CD4-positive, alpha-beta T cell treated with Interferon alpha-2 for 1 hour (primary cell): ENCODE data around the gene CNR1.
A peak's percentile ranks its signal among the peaks of the same experiment; 100 is the strongest.
"Not testable (repeated sequence)": the region's sequence is repeated elsewhere in the genome, so short reads cannot be mapped to it uniquely, and the experiment has no call there.

Experiments used
- DNase-seq, 2 donors: peaks; one replicate each; pipeline ENCODE4 v3.0.0-alpha.2; 2020 to 2022

CNR1 gene

DNA sequence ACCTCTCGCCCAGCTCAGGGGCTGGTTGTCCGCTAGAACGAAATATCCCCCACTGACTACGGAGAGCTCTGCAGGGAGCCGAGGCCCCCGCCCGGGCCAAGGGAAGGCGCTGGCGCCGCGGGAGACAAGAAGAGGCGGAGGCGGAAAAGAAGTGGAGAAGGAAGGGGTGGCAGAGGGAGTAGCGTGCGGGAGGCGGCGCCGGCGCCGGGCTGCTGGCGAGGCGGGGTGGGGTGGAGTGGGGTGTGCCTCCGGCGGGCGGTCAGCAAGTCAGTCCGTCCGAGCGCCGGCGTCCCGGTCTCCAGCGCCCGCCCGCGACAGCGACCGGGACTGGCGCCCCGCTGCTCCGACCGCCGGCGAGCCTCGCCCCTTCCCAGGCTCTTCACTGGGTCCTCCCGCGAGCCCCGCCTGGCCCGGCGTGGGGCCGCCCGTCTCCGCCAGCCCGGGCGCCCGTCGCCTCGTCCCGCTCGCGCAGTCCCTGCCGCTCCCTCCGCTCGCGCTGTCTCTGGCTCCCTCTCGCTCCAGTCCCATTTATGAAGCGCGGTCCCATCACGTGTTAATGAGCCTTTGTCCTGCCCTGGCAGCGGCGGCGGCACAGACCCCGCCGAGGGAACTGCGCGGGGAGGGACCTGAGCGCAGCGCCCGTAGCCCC is at the start of gene CNR1:
TSS of gene CNR1 (minus strand) at position 504 of the 649 bp plus-strand sequence. CDS start 21,073 bp downstream, outside the sequence.
- no peak for DNase-seq

DNA sequence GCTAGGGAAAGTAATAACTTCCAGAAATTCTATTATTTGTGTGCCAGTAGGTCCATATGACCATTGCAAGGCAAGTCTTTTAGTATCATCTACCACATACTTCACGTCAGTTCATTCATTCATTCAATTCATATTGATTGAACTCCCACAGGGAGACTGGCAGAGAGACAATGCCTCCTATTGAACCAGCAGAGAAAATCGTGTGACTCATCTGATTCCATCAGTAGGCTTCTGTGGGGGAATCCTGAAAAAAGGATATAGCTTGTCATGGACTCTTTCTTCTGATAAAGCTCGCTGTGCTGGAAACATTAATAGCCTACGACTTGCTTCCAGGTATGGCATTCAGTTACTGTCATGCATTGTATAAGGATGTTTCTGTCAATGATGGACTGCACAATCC is 45.3 kb upstream of the CNR1 start:
- DNase-seq: no peak

DNA sequence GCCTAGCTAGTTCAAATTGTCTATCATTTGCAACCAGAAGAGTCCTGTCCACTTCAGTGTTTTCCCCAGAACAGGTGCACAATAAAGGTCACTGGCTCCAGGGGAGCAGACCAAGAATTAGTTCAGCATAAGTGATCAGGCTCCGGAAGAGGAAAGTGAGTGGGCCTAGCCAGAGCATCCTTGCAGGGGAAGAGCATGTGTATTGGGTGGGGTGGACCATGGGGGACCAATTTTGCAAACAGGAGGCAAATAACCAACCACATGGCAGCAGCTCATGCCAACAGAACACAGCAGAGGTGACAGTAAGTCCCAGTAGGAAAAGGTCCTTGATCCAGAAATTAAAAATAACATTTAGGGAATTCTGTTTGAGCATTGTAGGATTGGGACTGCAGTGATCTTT is 43.2 kb upstream of the CNR1 start:
- DNase-seq: no peak

DNA sequence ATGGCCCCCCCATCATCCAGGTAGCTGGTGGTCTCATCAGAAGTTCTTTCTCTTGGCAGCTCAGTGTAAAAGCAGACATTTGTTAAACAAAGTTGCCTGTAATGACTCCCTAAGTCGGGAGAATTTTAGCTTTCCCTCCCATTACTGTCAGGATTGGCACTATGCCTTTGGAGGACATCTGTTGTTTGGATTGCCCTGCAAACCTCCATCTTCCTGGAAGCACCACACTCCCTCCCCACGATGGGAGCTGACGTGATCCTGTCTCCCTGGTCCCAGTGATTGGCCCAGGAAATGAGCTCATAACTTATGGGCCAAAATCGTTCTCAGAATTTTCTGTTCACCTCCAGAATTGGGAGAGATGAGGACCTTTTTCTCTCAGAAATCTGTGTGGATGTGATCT is 42.6 kb upstream of the CNR1 start:
- no peak for DNase-seq

DNA sequence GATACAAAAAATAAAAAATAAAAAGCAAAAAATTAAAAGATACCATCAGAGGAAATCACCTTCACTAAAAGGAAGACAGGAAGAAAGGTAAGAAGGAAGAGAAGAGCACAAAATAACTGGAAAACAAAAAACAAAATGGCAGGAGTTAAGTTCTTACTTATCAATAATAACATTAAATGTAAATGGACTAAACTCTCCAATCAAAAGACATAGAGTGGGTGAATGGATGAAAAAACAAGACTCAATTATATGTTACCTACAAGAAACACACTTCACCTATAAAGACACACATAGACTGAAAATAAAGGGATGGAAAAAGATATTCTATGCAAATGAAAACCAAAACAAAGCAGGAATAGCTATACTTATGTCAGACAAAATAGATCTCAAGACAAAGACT is 35.6 kb upstream of the CNR1 start:
- not testable (repeated sequence) for DNase-seq

DNA sequence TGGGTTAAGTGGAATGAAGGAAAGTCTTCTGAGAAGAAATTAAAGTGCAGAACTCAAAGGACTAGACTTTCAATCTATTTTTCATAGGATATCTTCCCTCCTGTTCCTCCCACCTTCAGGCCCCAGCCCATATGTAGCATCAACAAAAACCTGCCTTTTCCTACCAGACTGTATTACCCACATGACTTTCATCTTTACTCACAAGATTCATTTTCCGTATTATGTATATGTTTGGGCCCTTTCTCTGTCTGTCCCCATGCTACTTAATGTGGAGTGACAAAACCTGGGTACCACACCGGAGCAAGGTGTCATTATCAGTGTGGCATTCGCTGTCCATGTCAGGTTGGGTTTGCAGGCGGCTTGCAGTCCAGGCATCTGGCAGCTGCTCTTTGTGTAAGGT is 18.8 kb upstream of the CNR1 start:
- DNase-seq: no peak

DNA sequence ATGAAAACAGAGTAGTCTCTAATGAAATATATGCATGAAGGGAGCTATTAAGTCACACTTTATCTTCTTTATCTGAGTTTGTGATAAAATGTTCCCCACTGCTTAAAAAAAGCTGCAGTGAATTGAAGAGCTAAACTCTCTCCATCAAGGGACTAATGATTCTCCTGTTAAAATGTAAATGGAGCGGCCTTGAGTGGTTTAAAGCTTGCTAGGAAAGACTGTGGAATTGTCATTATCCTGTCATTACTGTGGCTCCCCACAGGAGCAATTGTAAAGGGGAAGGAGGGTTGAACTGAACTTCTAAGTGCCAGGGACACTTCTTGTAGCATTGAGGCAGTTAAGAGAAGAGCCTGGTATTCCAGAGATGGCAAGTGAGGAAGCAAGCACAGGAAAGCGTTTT is 17.3 kb upstream of the CNR1 start:
- no peak for DNase-seq

DNA sequence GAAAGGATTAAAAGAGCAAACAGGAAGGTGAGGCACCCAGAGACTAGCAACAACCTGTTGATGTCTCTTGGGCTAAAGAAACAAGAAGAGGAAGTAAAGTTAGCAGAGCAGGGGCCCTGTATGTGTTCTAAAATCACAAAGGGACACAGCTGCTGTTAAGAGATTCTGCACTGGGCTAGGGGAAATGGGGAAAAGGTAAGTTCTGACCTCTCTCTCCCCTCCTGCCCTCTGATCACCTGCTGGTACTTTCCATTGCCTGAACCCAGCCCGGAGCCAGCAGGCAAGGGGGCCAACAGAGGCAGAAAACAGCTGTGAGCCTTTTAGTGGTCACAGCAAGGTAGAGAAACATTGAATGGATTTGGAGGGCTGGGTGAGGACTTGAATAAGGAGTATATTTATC is 13.5 kb upstream of the CNR1 start:
- peak in 1 of 2 donors; percentile 31 for DNase-seq

DNA sequence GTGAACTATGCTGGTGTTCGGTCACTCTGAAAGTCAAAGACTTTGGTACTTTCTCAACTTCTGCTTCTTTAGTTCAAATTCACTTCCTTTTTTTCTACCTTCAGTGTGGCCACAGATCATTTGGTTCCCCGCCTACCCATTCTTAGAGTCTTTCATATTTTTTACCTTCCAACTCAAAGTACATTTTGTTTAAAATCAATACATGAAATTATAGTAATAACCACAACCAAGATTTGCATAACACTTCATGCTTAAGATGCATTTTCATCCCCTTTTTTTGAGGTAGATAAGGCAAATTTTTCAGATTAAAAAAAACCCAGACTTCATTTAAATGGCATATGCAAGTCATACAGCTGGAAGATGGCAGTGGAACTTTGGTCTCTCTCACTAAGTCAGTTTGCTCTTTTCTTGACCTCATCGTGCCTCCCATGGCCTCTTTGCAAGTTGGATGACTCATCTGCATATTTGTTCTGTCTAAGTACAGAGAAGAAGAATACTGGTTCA is 11.9 kb upstream of the CNR1 start:
- DNase-seq: no peak

DNA sequence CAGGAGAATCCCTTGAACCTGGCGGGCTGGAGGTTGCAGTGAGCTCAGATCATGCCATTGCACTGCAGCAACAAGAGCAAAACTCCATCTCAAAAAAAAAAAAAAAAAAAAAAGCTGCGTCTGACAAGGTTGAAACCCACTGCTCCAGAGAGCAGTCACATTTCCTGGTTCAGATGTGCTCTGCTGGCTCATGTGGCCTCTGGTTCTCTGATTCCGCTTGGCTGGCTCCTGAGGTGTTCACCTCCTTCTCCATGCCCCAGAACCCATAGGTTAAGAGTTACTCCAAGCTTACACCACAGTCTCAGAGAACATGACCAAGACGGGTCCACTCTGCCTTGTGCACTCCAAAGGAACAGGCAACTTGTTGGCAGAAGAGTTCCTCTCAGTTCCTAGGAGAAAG is 8.8 kb upstream of the CNR1 start:
- DNase-seq: no peak

DNA sequence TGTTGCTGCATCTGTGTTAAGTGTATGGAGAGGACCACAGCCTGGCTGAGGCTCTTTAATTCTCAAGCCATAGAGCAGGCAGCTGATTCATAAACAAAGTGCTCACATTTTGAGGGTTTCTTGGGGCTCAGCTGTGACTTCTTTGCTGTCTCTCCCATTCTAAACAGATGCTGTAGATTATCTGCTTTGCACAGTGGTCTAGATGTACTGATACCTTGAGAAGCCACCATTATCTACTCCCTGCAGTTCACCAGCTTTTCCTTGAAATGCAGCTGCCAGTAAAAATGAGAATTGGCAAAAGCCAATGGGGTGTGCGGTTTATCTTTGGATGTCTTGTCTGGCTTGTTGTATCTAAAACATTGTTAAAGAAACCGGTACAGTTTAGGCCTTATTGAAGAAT is 5.2 kb upstream of the CNR1 start:
- DNase-seq: no peak

DNA sequence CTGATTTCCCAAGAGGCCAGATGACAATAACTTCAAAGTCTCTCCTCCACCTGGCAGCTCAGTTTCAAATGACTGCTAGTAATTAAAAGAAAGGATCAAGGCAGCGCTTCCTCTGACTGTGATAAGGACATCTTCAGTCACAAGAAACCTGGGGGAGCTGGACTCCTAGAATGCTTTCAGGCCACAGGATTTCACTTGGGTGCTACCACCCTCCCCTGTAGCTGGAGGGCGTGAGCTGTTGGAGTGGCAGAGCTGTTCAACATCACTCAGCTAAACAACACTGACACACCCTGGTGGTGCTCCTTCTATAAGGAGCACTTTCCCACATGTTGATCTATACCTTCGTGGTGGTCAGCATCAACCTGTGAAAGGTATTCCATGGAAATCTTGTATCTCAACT is 2.2 kb upstream of the CNR1 start:
- no peak for DNase-seq

DNA sequence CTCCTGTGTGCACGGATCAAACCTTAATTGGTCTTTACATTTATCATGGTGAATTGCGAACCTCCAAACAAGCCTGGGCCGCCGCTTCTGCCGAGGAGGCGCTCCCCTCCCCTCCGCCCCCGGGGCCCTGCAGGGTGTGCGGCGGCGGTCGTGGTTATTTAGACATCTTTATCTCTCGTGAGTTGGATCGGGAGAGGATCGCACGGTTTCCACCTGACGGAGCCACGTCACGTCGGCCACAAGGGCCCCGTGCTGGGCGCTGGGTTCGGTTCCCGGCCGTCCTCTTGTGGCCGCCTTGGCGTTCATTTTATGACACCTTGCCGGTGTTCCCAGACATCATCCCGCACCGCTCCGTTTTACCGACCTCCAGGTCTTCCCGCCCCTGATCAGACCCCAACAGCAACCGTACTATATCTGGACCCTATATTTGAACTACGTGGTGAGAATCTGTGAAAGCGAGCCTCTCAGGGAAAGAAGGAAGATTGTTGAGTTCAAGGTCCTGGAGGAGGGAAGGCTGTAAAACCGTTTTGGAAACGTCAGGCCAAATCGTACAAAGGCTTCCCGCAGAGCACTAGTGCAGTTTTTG is 1.3 kb upstream of the CNR1 start:
- no peak for DNase-seq

DNA sequence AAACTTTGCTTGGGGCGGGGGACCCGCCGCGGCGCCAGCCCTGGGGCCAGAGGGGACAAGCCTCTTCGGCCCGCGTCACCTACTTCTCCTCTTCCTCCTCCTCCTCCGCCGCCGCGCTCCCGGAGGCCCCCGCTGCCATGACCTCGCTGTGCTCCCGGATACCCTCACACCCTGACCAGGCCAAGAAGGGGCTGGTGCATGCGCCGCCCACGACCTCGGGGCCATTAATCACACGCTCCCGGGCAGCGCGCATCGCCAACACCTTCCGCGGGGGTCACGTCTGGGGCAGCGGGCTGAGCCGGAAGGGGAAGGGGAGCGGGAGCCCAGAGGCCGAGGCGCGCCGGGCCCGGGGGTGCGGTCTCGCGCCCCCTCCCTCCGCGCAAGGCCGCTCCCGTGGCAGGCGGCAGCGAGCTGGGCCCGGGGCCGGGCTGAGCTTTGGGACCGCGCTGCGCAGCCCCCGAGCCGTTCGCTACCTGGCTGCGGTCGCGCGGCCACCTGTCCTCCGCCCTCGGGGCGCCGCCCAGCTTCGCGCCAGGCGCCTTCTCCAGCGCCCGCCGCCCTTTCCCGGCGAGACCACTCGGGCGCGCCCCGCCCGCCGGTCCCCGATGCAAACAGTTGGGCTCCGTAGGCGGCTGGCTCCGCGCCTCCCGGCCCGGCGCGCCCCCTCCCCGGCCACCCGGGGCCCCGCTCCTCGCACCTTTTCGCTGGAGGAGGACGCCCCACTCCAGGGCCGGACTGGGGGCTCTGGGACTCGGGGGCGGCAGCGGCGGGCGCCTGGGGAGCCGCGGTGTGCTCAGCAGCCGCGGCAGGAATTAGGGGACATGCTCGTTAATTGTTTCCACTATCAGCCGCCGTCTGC is 575 bp upstream of the CNR1 start:
- DNase-seq: no peak

DNA sequence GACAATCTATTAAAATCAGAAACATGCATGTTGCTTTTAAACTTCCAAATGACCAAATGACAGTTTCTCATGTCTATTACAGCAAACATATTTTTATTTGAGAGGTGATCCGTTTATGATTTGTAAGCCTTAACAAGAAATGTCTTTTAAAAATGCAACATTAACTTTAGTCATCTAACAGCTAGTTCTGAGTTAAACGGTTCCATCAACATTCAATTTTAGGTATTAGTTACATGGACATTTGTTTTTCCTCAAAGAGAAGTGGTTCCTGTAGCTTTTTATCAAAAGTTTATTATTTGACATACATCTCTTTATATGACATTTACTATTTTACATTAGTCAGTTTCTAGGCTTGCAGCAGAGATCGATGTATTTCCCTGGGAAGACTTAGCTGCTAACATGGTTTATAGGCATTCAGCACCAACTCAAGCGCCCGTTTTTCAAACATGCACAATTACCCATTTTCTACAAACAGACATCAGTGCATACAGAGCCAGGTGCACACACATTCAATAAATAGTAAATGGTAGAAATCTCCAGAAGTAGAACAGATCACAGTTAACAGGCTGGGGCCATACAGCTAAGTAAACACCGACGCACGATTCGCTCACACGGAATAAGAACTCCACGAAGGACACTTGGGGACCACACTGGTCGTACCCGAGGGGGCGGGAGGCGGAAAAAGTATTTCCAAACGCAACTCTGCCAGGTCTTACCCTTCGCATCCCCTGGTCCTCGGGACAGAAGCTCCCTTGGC is 882 bp downstream of the CNR1 start:
- no peak for DNase-seq

DNA sequence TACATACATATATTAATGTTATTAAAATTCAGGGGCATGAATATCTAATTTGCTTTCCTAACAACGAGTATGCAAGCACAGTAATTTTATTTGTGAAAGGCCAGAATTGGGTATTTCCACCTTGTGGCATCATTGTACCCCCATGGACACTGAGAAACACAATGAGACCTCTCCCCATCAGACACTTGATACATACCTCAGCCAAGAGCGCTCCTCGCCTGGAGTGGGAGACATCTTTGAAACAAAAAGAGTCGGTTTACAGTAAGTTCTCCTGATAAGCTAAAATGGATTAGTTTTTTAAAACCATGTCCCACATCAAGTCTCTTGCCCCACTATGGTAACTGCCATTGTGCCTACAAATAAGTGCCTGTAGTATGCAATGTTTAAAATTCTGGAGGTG is 2.1 kb downstream of the CNR1 start:
- DNase-seq: no peak

DNA sequence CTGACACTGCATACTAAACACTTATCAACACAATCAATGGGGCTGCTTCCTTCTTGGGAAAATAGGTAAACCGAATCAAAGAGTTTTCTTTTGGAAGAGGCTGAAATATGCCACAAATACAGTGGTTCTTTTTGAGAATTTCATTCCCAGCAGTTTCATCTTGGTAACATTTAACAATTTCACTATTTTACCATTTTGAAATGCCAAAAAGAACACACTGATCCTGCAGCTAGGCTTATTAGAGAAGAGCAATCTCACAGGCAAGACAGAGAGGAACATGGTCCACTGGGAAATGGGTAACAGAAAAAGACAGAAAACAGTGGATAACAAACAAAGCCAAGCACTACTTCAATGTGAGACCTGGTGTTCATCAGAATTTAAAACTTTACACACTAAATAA is 2.5 kb downstream of the CNR1 start:
- DNase-seq: no peak

DNA sequence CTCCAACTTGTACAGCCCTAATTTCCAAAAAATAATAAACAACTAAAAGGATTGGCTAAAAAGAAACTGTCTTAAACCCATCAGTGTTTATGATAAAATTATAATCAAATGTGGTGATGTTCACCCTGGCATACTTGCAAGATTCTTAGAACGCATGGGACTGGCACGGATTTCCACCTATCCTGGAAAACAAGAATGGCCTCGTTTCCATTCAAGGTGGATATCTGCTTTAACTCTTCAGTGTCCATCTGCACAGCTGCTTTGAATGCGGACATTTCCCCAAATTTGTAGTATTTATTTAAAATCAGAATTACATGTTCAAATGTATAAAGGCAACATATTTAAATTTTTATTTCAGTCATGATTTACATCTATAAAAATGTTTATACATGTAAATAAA is 4.2 kb downstream of the CNR1 start:
- no peak for DNase-seq

DNA sequence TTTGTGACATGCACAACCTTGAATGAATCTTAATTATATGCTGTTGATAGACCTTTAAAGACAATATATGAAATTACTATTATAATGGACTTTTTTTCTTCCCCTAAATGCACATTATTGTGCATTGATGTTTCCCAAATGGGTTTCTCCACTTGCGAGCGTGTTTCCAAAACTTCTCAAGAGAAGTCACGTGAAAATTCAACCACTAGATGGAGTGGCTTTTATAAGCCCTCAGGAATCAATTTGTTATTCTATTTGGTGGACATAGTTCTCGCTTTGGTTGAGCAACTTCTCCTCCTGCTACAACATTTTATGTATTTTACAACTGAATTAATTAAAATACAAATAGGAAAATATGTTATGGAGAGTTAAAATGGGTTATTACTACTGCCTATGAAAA is 9.0 kb downstream of the CNR1 start:
- DNase-seq: no peak

DNA sequence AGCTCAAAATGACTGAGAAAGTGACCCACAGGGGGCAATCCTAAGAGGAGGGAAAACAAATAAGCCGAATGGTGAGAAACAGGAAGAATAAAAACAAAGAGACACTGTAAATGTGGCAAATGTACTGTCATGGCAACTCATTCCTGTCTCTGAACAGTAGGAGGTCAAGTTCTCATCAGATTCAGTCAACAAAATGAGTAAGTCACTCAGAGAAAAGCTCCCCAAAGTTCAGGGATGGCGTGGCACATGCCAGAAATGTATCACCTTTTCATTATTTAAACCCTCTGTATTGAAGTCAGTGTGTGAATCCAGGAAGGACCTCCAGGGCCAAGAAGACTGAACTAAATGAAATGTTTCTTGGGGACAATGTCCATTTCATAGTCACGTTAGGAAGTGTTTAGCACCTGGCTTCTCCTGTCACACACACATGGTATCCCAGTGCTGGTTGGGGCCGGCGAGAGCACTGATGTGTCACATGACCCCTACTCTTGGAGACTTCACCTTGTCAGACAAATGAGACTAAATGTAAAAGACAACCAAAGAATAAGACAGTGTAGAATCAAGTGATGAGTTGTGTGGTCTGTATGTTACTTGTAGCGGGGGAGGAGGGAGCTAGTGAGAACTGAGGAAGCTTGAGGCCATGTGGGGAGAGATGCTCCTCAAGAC is 20.7 kb downstream of the CNR1 start:
- DNase-seq: no peak

DNA sequence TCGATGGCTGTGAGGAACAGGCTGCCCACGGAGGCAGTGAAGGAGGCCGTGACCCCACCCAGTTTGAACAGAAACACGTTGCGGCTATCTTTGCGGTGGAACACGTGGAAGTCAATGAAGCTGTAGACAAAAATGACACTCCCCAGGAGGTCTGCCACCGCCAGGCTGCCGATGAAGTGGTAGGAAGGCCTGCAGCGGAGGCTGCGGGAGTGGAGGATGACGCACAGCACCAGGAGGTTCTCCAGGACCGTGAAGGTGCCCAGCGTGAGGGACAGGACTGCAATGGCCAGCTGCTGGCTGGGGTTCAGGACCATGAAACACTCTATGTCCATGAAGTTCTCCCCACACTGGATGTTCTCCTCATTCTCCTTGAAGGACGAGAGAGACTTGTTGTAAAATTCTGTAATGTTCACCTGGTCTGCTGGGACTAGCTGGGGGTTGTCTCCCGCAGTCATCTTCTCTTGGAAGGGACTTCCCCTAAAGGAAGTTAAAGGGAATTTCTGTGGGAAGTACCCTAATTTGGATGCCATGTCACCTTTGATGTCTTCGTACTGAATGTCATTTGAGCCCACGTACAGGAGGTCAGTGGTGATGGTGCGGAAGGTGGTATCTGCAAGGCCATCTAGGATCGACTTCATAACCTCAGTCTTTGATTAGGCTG is 21.4 kb downstream of the CNR1 start:
- DNase-seq: no peak
